GM11168 (cell line): Measurements from ENCODE around the gene C19orf38.
"Not testable (repeated sequence)": the region's sequence is repeated elsewhere in the genome, so short reads cannot be mapped to it uniquely, and the experiment has no call there.

ENCODE experiments used
- in situ Hi-C: fragments of 300-500 bp; cut with MboI; formaldehyde crosslinking; loops from one replicate; pipeline ENCODE4 v1.12.0; 2022; ENCODE audit warnings: low sequenced_read_pairs; ENCODE audit not compliant: unreplicated experiment

Gene C19orf38

DNA sequence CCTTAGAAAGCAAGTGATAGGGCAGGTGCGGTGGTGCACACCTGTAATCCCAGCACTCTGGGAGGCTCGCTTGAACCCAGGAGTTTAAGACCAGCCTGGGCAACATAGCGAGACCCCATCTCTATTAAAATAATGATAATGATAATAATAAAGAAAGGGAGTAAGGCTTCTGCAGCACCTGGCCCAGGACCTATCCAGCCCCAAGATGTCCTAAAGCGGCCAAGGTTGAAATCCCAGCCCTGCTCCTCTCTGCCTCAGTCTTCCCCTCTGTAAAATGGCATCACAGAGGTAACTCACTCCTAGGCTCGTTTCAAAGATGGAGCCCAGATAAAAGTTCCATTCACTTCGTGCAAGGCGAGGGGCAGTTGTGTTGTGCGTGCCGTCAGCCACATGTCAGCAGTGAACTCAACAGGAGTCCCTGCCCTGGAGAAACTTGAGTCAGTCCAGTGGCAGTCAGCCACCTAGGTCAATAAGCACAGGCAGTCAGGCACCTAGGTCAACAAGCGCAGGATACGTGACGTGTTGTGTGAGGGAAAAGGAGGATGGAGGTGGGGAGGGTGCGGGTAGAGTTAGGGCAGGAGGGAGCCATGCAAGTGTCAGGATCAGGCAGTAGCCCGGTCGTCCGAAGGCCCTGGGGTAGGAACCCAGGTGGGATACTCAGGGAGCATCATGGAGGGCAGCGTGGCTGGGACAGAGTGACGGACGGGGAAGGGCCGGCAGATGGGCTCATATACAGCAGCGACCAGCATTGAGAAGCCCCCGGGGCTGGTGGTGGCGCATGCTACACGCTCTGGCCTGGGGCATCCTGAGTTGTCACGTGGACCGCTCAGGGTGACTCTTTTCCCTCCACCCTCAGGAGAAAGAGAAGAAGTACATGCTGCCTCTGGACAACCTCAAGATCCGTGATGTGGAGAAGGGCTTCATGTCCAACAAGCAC, 28.8 kb upstream of the C19orf38 start:
- in situ Hi-C loops, result no loop called here

- in situ Hi-C loops, result no loop called here
Observed at GRCh38 chr19:10820173-10820572, 28.0 kb upstream of the C19orf38 start.

DNA sequence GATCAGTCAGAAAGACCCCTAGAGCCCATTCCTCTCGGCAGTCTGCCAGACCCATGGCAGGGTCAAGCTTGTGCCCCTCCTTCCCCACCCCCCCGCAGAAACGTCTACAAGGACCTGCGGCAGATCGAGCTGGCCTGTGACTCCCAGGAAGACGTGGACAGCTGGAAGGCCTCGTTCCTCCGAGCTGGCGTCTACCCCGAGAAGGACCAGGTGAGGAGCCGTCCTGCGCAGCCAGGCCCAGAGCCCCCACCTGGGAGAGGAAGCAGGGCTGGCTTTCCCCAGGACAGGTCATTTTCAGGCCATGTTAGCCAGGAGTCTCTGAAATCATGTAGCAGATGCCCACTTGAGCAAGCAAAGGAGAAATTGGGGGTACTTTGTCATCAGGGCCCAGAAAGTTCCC, 24.5 kb upstream of the C19orf38 start:
- in situ Hi-C loops, result no loop called here

DNA sequence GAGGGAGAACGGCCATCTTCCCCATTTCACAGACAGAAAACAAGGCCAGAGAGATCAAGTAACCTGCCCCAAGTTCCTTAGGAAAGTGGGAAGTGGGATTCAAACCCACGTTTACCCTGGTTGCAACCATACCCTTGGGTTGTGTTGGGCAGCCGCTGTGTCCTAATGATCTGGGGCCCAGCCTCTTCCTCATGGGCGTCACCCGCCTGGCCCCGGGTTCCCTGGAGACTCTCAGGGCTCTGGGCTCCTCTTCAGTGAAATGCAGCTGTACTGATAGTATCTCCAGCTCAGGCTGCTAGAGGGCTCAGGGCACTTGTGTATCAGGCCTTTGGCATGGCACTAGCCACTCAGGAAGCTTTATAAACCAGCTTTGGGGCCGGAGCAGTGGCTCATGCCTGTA, 22.0 kb upstream of the C19orf38 start:
- in situ Hi-C loops, result no loop called here

DNA sequence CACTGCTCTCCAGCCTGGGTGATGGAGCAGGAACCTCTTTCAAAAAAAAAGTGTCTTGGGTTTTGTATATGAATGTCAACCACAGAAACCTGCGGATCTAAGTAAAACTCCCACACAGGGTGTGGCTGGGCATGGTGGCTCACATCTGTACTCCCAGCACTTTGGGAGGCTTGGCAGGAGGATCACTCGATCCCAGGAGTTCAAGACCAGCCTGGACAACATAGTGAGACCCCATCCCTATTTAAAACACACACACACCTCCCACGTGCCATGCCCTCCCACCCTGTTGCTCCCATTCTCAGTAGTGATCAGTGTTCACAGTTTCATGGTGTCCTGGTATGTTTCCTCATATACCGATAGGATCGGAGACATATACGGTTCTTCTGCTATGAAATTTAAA, 21.4 kb upstream of the C19orf38 start:
- in situ Hi-C loops, result no loop called here

GRCh38 chr19:10828981-10829821, 19.0 kb upstream of the C19orf38 start:
- in situ Hi-C loops, result no loop called here

- in situ Hi-C loops, result no loop called here
Observed at GRCh38 chr19:10829967-10830366, 18.2 kb upstream of the C19orf38 start.

GRCh38 chr19:10830370-10830769, 17.8 kb upstream of the C19orf38 start:
- in situ Hi-C loops, result no loop called here

DNA sequence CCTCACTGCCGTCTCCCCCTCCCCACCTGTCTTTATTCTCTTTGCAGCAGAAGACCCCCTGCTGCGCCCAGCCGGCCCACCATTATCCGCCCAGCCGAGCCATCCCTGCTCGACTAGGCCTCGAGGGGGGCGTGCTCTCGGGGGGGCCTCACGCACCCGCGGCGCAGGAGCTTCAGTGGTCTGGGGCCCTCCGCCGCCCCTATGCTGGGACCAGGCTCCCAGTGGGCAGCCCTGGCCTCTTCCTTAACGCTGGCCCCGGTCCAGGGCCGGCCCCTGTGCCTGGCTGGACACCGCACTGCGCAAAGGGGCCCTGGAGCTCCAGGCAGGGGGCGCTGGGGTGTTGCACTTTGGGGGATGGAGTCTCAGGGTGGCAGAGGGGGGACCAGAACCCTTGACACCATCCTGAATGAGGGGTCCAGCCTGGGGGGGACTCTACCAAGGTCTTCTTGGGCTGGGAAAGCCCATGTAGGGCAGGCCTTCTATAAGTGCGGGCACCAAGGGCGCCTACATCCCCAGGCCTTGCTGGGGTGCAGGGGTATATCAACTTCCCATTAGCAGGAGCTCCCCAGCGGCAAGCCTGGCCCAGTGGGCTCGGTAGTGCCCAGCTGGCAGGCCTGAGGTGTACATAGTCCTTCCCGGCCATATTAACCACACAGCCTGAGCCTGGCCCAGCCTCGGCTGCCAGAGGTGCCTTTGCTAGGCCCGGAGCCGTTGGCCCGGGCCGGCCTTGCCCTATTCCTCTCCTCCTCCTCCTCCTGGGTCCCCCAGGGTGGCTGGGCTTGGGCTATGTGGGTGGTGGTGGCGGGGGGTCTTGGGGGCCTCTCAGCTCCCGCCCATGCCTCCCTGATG, 17.1 kb upstream of the C19orf38 start:
- in situ Hi-C loops, result no loop called here

DNA sequence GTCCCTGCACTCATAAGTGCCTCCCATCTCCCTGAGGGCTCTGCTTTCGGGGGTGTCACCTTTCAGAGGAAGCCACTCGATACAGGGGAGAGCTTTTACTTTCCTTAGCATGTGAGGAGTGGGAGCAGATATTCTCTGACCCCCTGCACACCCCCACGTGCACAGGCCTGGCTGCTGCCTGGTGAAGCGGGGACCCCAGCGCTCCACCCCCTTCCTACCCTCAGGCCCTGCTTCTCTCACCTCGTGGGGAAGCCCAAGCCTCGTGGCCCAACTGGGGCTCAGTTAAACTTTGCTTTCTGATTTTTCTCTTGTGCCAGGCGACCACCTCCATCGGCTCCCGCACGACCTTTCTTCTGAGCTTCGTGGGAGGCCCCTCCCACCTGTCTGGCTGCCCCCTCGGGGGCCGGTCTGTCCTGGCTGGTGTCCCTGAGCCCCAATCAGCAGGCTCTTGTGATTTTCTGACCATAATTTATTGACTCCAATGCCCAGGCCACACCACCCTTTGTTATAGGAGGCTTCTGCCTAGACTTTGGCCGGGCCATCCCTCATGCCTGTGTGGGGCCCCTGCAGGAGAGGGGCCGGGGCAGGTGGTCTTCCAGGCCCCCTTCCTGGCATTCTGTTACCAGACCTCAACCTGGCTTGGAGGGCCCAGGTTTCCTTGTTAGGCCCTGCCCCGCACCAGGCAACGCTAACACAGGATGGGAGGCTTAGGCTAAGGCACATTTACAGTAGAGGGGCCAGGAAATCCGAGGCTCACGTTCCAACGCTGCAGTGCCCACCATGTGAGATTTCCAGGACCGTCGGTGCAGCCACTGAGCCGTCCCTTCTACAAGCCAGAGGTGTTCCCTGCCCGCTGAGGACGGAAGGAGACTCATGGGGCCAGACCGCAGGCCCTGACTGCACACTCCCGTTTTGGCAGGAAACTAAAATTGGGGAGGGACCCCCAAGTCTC, 16.0 kb upstream of the C19orf38 start:
- in situ Hi-C loops, result no loop called here

GRCh38 chr19:10832939-10833296, 15.3 kb upstream of the C19orf38 start:
- in situ Hi-C loops, result no loop called here

DNA sequence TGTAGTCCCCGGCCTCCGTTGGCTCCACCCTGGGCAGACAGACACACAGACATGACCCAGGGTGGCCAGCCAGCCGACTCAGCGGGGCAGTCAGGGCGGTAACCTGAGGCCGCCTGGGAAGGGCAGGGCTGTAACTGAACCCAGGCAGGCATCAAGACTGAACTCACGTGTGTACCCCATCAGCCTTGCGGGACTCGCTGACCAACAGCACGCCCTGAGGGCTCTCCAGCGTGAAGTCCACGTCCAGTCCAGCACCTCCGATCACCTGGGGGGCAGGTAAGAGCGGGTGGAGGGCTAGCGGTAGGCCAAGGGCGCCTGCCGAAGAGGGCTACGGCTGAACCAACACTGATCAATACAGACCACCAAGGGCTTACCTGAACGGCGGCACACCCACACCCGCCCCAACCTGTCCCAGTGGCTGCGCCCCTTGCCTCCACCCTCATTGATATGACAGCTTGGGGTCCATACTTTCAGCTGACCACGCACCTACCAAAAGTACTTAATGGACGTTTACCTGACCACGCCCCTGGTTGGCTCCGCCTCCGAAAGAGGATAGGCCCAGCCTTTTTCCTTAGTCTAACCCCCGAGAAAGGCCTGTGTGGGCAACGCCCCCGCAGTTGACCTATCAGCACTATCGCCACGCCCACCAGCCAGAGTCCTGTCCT, 13.0 kb upstream of the C19orf38 start:
- in situ Hi-C loops, result no loop called here

DNA sequence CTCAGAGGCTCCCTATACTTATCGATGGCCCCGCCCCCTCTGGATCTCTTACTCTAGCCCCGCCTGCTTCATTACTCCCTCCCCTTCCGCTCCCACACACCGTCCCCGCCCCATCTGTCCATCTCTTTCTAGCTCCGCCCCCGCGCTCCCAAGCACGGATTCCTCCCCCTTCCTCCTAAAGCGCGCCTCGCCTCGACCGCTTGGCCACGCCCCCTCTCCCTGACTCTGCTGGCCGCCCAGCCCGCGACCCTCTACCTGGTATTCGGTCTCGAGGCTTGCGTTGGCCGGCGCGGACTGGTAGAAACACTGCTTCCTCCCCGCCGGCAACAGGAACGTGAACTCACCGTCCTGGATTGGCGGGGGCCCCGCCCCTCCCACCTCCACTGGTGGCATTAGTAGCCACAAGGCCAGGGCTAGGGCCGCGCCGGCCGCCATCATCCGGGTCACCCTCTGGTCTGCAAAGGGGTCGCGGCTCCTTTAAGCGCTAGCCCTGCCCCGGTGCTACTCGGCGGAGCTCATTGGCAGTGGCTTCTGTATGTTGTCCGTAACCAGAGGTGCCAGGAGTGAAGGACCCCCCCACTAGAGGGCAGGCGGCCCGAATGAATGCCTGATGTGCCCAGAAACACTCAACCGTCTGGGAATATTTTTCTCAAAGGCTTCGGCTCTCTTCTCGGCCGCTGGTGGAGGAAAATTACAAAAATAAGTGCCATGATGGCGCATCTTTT, 12.3 kb upstream of the C19orf38 start, which contains the start of gene TMED1:
Gene TMED1 (minus strand): TSS at position 459 of the 725 bp plus-strand sequence. CDS start 21 bp downstream, at position 438.
- in situ Hi-C loops, result no loop called here

DNA sequence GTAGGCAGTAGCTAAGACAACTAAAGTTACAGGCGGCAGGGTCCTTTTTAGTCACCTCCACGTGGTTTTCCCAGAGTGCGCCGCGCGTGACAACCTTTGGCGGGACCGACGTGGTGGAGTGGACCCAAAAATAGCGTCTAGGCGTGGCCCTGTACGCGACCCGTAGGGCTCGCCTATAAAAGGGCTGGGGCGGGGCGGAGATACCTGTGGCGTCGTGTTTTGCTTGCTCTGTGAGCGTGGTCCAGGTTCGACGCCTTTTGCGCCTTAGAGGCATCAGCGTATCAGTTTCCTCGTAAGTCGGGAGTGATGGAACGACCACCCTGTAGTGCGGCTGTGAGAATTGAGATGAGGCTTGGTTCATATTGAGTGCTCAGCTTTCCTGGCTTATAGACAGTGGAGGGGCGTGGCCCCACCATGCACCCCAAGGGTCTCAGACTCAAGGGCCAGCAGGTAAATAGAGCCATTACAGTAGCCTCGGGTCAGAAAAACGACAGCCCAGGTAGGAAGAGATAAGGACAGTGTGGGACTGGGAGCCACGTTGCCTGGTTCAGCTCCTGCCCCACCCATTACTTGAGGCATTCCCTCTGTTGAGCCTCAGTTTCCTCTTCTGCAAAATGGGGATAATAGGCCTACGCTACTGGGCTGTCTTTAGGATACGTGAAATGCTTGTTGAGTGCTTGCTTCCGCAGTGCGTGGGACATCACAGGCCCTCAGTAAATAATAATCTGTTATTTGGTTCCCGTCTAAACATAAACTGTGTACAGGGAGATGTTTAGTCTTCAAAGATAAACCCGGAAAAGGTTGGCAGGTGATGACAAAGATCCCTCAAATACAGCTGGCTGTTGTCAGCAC, 11.5 kb upstream of the C19orf38 start:
- in situ Hi-C loops, result no loop called here

DNA sequence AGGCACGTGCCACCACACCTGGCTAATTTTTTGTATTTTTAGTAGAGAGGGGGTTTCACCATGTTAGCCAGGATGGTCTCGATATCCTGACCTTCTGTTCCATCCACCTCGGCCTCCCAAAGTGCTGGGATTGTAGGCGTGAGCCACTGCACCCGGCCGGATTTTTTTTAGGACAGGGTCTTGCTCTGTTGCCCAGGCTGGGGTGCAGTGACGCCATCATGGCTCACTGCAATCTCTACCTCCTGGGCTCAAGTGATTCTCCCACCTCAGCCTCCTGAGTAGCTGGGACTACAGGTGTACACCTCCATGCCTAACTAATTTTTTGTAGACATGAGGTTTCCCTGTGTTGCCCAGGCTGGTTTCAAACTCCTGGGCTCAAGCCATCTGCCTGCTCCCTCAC, 10.6 kb upstream of the C19orf38 start:
- in situ Hi-C loops, result not testable (repeated sequence)

GRCh38 chr19:10838377-10838776, 9.8 kb upstream of the C19orf38 start:
- in situ Hi-C loops, result no loop called here
